GM12865 (cell line): ENCODE data around the gene C1GALT1C1L.

ENCODE experiments used
- DNase-seq: peaks from one replicate; pipeline ENCODE4 v3.0.0; 2010; ENCODE audit warnings: low read depth
- H3K4me3 ChIP-seq: 2 replicates; pipeline ENCODE4 v1.5.1; 2011; ENCODE audit warnings: mild to moderate bottlenecking, low read depth, low read length, control low read depth
- TF ChIP-seq, protein P1 (sequence below): IDR thresholded peaks from 2 replicates; pipeline ENCODE4 v1.5.1; 2011; ENCODE audit warnings: low read length, control low read depth, low read depth, inconsistent platforms; ENCODE audit not compliant: insufficient read depth; ENCODE audit errors: missing control alignments

The C1GALT1C1L gene

DNA sequence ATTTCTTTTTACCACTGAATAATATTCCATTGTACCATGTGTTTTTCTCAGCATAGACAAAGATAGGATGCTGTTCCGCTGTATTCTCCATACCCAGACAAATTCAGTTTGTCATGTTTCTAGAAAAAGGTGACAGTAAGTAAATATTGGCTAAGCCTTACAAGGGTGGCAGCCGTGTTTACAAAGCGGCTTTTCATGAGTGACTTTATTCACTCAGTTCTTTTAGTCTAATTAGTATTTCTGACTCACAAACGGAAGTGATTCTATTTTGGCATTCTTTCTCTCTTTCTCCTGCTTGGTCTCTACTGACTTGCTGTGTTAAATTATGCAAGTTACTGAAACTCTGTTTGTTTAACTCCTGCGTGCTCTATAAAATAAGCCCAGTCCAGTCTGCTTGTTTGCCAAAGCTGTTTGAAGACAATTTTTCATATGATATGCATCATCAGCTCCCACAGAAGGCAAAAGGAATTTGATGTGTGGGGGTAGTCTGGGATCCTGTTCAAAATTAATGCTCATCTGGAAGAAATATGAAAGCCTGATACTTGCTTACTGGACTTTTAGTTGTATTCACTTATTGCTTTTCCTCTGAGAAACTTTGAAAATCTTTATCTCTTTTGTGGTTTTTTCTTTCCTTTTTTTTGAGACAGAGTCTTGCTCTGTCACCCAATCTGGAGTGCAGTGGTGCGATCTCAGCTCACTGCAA lies 41.5 kb downstream of the C1GALT1C1L start:
- no peak for DNase-seq
- no peak overlapping the region for H3K4me3 ChIP-seq
- TF ChIP-seq, protein P1, sequence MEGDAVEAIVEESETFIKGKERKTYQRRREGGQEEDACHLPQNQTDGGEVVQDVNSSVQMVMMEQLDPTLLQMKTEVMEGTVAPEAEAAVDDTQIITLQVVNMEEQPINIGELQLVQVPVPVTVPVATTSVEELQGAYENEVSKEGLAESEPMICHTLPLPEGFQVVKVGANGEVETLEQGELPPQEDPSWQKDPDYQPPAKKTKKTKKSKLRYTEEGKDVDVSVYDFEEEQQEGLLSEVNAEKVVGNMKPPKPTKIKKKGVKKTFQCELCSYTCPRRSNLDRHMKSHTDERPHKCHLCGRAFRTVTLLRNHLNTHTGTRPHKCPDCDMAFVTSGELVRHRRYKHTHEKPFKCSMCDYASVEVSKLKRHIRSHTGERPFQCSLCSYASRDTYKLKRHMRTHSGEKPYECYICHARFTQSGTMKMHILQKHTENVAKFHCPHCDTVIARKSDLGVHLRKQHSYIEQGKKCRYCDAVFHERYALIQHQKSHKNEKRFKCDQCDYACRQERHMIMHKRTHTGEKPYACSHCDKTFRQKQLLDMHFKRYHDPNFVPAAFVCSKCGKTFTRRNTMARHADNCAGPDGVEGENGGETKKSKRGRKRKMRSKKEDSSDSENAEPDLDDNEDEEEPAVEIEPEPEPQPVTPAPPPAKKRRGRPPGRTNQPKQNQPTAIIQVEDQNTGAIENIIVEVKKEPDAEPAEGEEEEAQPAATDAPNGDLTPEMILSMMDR: no peak

DNA sequence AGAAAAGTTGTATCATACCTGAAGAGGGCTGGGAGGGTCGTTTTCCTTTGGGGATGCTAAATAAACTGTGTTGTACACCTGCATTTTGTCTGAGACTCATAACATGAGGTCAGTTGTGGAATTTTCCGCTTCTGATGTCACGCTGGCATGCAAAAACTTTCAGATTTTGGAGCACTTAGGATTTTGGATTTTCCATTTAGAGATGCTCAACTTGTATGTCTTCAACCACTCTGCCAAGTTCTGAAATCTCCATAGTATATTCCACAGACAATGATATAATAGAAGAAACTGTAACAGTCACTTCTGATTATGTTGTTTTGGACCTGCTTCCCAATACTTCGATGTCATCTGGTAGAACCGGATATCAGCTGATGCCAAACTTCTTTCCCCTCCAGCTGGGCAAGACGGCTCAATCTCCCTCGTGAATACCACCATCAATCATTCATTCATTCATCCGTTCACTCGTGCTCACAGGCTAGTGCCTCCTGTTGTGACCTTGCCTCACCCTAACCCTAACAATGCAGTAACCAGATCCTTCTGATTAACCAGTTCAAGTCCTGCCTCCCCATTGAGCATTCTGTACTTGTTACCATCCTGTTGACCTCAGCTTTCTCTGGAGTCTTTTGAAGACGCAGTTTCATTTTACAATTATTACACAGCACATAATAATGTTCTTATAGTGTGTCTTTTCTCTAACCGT lies 44.5 kb downstream of the C1GALT1C1L start:
- no peak overlapping the region for H3K4me3 ChIP-seq
- TF ChIP-seq, protein P1: no peak
- no peak for DNase-seq
